Muscle of arm (tissue), 12 donors: ENCODE results near the gene FBH1. TPM values are rescaled to one million over a fixed set of nuclear protein-coding genes. Genes with fewer than 3 reads are reported as not detected.
"Not testable (repeated sequence)": the region's sequence is repeated elsewhere in the genome, so short reads cannot be mapped to it uniquely, and the experiment has no call there.

Experiments used
- DNase-seq: peaks from one replicate; pipeline ENCODE4 v3.0.0-alpha.2; 2013
- polyA plus RNA-seq, 12 donors: library from polyadenylated mRNA; unstranded; fragments of 120-200 nt; gene quantifications; one replicate each; pipeline ENCODE4 v1.2.1, GENCODE V29; 2013; ENCODE audit not compliant: insufficient read length in 12 of 12

The FBH1 gene
- polyA plus RNA-seq, 12 donors, result 37.5 to 69.3 (median 49.0) TPM; not detected in 1

DNA sequence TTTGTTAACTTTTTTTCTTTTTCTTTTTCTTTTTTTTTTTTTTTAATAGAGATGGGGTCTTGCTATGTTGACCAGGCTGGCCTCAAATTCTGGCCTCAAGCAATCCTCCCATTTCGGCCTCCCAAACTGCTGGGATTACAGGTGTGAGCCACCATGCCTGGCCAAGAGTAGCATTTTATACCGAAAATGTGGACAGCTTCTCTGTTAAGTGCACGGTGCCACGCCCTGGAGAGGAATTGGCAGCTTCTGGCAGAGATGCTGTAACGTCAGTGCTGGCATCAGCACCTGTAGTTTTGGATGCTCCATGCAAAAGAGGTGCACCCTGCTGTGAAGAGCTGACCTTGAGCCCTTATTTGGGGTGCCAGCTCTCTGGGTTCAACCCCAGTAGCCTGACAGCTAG lies 69.1 kb downstream of the FBH1 start:
- DNase-seq, result no peak

DNA sequence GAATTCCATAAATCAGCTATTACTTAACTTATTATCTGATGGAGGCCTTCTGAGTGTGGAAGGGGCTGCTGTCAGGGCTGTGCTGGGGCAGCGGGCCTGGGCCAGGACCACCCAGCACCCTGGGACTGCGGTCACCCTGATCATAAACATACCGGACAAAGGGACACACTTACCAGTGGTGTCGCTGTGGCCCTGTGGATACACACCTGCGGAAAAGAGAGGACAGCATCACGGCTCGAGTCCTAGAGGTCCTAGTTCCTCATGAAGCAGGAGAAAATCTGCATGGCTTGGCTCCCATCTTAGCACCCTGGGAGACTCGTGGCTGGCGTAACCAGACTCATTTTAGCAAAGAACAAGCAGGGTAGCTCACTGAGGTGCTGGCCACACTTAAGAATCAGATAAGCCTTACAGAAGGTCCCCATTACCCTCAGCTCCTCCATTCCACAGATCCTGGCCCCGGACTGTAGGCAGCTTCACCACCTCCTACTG lies 69.6 kb downstream of the FBH1 start:
- DNase-seq, result no peak

DNA sequence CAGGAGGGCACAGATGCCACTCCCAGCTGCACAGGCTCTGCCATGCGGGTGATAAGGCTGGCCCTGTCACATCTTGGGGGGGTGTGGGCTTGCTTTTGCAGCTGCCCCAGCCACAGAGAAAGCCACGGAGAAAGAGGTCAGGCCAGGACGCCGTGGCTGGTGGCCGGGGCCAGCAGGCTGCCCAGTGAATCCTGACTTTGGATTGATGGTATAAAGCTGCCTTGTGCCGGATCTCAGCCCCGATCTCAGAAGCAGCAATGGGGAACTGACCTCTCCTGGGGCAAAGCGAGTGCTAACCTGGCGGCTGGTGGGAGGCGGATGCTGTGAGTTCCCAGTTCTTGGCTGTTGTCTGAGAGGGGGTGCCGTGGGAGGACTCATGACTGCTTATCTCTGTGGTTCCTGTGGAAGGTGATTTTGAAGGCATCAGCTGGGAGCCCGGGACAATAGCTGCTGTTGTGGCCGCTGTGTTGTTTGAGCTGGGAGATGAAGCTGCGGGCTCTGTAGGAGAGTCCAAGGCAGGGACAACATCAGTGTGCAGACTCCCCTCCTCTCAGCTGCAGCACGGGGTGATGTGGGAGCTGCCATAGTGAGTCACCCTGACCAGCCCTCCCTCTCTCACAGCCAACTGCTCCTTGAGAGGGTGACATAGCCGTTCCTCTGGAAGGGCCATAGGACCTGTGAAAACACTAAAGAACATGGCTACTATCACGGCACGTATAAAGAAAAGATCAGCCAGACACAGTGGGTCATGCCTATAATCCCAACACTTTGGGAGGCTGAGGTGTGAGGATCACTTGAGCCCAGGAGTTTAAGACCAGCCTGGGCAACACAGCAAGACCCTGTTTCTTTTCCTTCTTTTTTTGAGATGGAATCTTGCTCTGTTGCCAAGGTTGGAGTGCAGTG lies 70.3 kb downstream of the FBH1 start:
- DNase-seq, result no peak

DNA sequence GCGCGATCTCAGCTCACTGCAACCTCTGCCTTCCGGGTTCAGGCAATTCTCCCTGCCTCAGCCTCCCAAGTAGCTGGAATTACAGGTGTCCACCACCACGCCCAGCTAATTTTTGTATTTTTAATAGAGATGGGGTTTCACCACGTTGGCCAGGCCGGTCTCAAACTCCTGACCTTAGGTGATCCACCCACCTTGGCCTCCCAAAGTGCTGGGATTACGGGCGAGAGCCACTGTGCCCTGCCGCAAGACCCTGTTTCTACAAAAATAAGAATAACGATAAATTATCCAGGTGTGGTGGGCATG lies 70.9 kb downstream of the FBH1 start:
- DNase-seq, result not testable (repeated sequence)

DNA sequence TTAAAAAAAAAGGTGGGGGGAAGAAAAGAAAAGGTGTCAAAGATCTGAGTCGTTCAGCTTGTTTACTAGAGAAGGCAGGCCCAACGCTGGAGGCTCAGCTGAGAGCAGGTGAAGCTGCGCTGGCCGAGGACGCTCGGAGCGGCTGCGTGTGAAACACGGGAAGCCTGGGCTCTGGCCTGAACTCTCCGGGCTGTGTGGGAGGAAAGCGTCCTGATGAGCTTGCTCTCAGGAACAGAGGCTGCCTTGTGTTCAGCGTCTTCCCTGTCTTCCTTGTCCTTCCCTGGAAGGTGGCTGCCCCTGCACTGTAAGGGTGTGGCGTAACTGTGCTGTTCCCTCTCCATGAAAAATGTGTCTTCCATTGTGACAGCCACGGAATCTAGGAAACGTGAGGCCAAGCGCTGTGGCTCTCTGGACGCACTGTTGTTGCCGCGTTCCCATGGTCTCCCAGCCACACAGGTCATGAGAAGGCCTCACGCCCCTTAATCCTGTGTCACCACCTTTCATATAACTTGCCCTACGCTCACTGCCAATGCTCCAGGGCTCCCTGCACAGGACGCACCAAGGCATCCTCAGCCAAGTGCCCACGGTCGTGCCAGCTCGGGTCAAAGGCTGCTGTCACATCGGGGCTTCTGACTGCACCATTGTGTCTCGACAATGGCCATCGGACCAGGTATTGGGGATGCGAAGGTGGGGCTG lies 71.5 kb downstream of the FBH1 start:
- no peak for DNase-seq

DNA sequence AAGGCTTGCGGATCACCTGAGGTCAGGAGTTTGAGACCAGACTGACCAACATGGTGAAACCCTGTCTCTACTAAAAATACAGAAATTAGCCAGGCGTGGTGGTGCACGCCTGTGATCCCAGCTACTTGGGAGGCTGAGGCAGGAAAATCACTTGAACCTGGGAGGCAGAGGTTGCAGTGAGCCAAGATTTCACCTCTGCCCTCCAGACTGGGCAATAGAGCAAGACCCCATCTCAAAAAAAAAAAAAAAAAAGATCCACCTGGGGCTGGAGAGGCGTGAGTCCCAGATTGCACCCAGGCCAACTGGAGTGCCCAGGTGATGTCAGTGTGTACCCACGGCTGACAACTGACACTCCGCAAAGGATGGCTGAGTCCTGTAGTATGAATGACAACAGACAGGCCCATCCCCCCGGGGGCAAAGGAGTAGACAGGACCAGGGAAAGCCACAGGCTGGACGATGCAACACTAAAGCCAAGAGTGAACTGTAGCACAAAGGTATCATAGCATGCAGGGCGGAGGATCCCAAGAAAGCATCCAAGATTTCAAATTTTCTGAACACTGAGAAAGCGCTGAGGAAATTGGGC lies 72.4 kb downstream of the FBH1 start:
- DNase-seq, result not testable (repeated sequence)

DNA sequence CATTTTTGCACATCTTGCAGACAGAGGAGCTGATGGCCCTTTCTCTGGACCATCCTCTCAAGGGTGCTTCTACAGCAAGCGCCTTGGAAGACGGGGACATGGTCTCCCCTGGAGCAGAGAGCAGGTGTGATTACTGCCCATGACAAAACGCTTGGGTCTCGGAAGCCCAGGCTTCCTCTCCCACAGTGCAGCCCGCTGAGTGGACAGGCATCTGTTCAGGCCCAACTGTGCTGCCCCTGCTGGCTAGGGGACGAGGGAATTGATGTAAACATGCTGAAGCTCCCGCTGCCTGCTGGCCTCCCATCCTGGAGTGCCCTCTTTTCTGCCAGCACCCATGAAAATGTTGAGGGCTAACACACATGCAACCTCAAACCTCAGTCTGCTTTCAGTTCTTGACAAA lies 73.0 kb downstream of the FBH1 start:
- no peak for DNase-seq

DNA sequence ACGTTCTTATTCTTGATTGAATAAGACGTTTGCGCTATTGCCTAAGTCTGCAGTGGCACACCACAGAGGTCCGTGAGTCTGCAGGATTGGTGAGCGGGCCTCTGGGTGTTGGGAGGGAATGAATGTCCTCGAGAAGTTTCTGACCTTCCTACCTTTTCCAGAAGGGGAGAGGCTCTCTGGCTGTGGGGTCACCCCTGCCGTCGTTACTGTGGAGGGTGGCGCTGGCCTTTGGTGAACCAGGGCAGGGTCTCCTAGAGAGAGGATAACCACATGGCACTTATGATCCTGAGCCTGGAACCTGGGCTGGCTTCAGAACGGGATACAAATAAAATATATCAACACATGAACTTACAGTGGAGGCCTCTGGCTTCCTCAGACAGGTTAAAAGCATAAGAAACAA lies 73.5 kb downstream of the FBH1 start:
- no peak for DNase-seq

DNA sequence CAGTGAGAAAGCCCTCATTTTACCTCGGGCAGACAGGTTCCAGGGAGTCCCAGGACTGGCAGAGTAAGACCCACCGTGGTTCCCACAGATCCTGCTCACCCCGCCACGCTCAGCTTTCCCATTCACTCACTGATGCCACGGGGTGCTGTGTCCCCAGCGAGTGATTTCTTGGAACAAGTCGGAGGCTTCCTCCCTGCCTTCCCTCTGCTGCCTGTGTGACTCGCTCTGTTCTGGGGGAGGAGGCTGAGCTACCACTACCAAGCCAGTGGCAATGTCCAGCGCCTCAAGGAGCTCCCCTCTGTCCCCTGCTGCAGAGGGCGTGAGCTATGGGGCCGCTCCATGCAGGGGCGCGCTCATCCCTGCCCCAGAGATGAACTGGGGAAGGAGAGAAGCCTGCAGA lies 74.7 kb downstream of the FBH1 start:
- DNase-seq, result no peak

DNA sequence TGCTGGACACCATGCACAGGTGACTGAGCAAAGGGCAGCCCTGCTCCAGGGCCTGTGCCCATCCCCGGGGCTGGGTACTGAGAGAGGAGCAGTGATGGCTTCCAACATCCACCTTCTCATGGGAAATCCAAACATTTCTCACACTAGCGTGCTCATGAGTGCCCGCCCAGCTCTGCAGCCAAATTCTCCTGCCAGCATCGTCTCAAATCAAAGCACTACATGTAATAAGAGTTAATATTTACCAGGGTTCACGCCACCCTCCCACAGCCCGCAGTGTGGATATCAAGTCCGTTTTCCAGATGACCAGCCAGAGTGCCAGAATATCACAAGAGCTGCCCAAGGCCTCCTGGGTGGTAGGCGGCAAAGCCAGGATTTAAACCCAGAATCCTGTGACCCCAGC lies 75.2 kb downstream of the FBH1 start:
- DNase-seq, result no peak

DNA sequence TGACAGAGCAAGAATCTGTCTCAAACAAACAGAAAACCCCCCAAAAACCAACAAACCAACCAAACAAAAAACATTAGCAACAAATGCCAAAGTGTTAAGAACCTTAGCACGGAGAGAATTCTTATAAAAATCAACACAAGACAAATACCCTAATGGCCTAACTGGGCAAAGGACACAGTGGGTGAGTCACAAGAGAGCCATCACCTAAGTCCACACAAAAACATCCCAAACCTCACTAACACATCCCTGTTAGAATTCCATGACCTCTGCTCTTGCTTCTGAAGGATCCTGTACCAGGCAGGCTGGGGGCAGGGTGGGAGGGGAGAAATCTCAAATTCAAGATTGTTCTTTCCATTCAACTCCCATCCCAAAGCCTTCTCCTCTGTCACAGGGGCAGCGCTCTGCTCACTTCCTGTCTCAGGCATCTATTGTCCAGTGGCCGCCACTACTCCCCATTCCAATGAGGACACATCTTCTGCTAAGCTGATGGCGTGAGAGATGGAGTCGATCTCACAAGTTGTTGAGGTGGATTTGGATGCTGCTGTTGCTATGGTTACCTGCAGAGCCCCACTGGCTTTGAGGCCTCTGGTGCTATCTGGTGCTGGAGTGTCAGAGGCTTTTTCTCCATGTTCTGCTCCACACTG lies 78.1 kb downstream of the FBH1 start:
- no peak for DNase-seq

DNA sequence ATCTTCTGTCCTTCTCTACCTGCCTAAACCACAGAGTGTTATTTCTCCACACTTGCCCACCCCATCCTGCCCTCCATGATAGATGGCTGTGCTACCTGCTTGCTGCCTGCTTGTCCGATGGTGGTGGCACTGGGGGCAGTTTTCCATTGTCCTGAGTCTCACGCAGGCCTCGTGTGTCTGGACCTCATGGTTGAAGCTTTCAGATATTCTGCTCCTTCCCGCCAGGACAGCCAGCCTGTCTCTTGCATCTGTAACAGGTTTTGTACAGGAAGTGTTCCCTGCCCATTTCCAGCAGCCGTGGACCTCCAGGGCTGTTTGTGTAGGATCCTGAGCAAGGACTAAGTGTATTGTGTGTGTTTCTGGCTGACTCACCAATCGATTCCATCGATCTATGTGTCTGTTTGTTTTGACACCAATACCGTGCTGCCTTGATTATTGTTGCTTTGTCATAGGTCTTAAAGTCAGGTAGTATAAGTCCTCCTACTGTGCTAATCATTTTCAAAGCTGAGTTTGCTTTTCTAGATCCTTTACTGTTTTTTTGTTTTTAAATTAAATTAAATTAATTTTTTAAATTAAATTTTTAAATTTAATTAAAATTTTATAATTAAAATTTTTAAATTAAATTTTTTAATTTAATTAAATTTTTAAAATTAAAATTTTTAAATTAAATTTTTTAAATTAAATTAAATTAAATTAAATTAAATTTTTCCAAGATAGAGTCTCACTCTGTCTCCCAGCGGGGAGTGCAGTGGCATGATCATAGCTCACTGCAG lies 78.8 kb downstream of the FBH1 start:
- DNase-seq, result no peak

DNA sequence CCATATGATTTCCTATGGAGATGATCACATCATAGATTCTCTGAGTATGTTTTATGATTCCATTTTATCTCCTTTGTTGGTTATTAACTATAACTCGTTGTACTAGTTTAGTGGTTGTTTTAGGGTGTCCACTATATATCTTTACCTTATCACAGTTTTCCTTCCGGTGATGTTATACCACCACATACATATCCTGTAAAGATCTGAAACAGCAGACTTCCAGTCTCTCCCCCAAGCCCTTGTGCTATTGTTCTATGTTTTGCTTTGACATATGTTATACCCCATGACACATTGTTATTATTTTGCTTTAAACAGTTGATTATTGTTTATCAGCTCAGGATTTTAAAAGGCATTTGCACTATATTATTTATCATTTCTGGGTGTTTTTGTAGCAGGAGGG lies 80.0 kb downstream of the FBH1 start:
- no peak for DNase-seq

DNA sequence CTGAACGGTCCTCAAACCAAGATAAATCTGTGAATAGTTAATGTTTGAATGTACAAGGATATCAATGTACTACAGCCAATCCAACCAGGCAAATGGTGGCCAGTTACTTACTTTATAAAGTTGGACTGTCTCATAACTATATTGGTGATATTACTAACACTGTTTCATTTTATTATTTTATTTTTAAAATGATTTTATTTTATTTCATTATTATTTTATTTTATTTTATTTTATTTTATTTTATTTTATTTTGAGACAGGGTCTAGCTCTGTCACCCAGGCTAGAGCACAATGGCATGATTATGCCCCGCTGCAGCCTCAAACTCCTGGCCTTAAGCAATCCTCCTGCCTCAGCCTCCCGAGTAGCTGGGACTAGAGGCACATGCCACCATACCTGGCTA lies 80.5 kb downstream of the FBH1 start:
- no peak for DNase-seq

DNA sequence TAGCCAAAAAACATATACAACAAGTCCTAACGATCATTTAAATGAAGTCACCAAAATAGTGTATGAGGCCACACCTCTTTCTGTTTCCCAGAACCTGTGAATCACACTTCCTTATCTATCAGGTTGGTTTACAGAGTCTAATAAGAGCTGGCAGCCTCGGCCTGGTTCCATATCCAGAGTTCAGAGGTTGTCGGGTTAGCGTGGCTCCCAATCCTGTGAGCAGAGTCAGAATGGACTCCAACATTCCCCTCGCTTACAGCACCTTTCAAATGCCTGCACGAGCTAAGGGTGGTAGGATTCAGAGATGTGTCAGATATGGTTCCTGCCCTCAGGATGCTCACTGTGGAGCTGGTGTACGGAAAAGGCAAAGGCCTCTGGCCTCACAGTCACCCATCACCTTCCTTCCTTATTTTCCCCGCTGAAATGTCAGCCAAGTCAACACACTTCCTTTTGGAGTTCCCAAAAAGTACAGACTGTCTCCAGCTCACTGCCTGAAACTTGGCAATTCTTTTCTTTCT lies 81.3 kb downstream of the FBH1 start:
- DNase-seq, result no peak

DNA sequence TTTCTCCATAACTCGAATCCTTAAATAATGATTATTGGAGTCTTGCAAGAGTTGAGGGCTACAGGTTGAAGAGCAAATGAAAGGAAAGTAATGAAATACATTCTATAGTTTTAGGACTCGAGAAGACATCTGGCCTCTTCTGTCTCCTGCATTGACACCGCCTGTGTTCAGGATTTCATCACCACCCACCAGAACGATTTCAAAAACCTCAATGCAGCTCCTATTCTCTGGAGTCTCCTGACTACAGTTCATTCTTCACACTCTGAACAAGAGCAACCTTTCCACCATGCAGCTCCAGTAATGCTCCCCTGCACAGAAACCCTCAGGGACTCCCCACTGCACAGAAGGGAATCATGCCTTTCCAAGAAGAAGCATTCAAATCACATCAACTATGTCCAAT lies 81.8 kb downstream of the FBH1 start:
- no peak for DNase-seq

DNA sequence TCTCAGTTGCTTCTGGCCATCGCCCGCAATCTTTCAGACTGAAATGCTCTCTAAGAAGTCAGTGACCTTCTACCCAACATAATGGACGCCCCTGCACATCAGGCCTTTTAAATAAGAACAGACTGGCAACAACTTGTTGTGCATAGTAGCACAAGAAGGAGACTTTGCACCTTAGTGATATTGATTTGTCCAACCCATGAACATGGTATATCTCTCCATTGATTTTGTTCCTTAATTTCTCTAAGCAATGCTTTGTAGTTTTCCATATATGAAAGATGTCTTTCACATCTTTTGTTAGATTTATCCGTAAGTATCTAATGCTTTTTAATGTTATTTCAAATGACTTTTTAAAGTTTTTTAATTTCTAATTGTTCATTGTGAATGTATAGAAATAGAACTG lies 83.0 kb downstream of the FBH1 start:
- no peak for DNase-seq

DNA sequence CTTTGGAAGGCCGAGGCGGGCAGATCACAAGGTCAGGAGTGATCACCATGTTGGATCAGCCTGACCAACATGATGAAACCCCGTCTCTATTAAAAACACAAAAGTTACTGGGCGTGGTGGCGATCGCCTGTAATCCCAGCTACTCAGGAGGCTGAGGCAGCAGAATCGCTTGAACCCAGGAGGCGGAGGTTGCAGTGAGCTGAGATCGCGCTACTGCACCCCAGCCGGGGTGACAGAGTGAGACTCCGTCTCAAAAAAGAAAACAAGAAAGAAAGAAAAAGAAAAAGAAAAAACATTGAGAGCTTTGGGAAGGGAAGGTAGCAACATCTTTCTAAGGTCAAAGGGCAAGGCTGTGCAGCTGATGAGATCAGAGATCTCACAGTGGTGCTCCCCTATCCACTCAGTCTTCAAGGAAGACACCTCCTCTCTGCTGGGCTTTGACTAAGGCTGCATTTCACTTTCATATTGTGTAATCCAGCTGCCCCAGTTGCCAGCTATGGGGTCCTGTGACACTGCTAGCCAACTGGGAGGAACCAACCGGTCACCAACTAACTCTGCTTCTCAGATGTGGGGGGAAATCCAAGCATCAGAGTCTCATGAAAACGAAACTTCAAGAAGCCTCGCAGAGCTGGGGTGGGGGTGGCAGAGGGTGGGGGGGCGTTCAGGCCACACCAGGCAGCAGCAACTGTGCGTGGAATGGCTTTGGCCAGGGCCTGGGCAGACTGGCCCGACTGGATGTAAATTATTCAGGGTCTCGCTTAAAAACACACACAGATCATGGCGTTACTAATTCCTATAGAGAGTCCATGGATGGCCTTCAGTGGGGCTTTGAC lies 85.8 kb downstream of the FBH1 start:
- DNase-seq, result no peak

DNA sequence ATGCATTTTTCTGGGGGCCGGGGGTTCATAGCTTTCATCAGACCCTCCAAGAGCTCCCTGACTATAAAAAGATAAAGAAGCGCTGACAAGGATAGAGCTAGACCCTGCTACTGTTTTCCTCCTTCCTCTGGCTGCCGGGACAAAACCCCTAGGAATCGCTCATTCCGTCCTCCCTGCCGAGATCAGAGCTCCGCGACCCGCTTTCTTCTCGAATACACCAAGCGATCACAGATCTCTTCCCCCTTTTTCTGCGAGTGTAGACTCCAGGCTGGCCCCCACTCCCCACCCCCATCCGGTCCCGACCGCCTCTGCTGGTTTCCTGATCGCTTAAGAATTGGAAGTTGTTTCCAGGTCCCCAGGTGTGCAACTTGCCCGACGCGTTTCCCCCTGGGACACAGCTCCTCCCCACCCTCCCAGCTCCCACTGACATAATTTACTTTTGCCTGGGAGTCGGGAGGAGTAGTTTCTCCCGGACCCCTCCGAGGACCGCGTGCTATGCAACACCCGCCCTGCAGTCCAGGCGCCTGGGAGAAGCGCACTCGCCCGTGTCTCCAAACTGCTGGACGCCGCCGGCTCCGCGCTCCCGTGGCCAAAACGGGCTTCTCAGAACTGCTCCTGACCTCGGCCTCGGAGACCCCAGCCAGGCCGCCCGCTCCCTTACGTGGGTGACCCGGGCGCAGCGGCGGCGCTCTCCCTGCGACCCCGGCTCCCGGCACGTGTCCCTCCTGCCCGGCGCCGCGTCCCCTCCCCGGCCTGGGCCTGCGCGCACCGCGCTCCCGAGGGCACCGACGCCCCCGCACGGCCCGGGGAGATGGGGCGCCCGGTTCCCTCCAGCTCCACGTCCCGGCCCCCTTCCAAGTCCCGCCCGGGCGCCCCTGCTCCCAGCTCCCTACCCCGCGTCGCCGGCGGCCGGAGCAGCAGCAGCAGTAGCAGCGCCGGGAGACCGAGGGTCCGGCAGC lies 86.7 kb downstream of the FBH1 start:
- peak; percentile 44 for DNase-seq
